GM18508 (cell line): ENCODE measurements around the gene SRSF1.
"Not testable (repeated sequence)": the region's sequence is repeated elsewhere in the genome, so short reads cannot be mapped to it uniquely, and the experiment has no call there.

Experiments used
- ATAC-seq: cut with Tn5 transposase; IDR thresholded peaks from one replicate; pipeline ENCODE4 v1.9.1; 2021; ENCODE audit warnings: moderate number of reproducible peaks; ENCODE audit not compliant: insufficient read depth, unreplicated experiment

SRSF1 gene

DNA sequence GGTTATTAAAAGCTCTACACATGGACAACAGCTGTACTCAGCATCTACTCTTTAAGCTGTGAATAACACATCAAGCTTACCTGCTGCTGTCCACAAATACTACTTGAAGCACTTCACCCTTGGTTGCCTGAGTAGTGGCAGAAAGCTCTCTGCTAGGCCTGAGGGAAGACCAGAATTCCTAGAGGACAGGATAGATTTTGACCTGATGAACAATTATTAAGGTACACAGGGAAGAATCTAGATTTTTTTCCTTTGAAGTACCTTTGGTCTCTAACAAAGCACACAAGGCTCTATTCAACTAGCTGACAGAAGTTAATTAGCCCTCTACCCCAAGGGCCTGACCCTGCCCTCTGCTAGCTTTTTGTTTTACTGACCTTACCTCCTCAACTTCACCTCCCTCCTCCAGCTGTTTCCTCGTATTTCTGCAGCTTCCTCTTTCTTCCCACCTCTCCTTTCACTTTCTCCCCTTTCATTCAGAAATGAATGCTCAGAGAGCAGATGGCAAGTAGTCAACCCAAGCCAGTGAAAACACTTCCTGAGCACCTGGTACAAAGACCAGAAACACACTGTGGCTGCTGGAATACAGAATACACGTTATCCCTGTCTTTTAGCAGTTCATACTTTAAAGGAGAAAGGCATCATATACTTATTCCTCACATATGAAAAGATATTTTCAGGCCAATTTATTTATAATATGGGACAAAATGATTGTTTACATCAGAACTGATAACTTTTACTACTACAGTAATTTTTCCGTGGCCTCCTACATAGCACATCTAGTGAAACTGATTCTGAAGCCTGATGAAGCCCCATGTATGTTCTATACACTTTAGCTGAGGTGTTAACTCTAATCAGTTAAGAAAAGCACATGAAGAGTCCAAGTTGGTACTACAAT lies 13.3 kb downstream of the SRSF1 start:
- no peak for ATAC-seq

DNA sequence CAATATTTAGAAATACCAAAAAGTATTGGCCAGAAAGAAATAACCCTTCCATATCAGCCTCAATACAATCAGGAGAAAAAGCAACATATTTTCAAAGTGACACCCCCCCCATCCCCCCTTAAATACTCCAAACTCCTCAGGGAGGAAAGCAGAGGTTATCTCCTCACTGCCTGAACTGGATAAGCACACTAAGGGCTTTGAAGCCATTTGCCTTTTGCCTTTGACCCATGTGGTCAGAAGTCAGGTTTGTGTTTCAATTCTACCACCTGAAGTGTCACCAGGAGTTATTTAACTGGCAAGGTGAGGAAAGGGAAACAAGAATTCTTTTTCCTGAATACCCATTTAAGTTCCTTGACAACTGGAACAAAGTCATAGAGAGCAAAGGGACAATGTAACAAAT lies 15.5 kb downstream of the SRSF1 start:
- ATAC-seq, result no peak

DNA sequence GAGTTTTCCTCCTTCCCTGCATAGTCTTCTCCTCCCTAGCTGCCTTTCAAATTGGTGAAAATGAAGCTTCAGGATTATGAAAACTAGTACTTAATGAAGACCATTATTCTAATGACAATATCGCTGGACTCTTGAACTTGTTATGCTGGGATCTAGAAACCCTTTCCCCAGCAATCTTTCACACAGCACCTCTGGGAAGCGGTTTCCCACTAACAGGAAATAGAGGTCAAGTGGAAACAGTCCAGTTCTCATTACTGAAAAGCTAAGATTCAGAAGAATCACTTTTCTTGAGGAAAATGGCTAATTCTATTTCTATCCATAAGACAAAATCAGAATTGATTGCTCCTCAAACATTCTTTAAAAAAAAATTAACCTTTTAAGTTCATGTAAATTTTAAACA lies 17.0 kb downstream of the SRSF1 start:
- ATAC-seq, result no peak

DNA sequence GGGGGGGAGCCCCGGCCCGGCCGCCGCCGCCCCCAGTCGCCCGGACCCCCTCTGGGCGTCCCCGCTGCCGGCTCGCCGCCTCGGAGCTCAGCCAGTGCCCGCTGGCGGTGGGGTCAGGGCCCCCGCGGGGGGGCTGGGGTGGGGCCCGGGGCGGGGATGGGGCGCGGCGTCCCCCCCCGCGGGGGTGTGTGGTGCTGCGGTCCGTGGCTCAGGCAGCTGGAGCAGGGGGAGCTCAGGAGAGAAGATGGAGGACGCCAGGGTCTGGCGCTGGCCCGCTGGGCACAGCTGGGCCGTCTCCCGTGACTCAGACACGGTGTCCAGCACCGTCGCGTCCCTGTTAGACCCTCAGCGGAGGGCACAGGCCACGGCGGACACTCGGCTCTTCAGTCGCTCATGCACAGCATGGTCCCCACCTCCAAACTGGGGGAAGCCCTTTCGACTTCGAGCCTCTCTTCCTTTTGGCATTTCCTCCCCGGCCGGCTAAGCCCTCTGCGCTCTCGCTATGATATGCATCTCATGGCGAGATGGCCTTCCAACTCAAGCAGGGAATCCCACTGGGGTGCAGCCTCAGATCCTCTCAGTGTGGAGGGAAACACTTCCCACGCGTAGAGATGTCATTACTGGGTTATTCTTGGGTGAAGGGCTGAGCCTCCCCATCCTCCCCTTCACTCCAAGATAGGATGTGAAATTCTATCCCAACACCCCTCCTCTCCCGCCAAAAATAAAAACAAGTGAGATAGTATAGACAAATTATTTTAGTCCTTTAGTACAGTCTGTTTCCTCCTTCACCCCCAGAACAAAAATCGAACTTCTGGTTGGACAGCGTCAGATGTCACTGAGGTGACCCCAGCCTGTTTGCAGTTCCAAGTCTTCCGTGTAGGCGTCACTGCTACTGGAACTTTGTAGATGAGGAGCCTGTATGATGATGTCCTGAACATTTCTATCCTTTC lies 18.5 kb downstream of the SRSF1 start:
- ATAC-seq, result no peak

DNA sequence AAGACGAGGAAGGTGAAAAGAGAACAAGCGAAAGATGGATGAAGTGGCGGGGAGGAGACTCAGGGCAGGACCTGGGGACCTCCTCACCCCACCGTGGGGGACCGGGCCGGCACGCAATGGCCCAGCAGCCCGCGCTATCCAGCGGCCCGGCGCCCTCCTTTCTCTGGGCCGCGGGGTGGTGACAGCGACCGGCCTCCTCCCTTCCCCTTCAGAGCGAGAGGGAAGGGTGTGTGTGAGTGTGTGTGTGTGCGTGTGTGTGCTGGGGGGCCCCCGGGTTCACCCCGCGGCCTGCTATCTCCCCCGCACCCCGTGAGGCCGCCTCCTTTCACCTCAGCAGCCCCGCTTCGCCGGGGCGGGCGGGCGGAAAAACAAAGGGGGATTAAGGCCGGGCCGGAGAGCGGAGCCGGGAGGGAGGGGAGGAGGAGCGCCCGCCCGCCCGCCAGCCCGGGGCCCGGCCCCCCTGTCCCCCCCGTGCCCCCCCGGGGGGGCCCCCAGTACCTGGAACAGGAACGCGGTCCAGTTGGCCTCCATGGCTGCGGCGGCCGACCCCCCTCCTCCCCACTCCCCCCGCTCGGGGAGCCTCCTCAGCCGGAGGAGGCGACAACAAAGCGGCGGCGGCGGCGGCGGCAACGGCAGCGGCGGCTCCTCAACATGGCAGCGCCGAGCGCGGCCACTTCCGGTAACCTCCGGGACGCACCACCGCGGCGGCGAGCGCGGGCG lies 19.3 kb downstream of the SRSF1 start, which contains the start of gene VEZF1:
Gene VEZF1, minus strand, starts transcription at position 674 of the 720 bp plus-strand sequence. Its CDS starts 143 bp downstream, at position 531.
- no peak for ATAC-seq

DNA sequence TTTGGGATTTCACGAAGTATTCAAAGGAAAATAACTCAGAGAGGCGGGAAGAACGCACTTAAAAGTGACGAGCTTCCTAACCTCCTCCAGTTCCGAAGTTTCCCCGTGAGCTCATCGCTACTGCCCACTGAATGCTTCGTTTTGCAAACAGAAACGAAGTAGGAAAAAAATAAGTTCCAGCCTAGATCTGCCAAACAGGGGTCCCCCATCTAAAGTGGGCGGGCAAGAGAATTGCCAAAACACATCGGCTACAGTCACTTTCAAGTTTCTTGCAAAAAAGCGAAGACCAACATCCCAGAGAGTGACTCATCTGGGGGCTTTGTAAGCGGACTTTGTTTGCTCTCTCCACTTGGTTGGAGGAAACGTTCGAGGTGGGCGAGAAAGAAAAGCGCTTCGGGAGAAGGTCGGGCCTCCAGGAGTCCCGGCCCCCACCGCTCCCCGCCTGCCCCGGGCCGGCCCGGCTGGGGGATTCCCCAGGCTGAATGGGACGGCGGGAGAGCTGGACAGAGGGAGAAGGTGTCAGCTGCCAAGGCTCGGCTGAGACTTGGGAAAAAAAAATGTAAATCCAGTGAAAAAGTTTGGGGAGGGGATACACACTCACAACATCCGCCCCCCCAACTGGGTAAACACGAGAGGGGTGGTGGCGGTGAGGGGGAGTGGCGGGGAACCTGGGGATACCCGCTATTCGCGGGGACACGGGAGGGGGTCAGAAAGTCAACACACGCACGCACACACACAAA lies 20.0 kb downstream of the SRSF1 start:
- ATAC-seq, result no peak

DNA sequence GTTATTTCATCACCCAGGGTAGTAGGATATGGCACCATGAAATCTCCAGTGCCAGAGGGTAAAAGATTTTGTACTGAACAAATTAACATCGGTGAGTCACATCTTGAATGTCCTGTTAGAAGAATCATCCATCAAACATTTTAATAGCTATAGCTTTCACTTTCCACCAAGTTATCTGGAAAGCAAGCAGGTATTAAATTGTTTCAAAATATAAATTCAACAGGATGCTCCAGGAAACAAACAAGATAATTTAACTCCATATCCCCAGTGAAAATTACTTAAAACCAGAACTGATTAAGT lies 21.4 kb downstream of the SRSF1 start:
- ATAC-seq, result no peak

DNA sequence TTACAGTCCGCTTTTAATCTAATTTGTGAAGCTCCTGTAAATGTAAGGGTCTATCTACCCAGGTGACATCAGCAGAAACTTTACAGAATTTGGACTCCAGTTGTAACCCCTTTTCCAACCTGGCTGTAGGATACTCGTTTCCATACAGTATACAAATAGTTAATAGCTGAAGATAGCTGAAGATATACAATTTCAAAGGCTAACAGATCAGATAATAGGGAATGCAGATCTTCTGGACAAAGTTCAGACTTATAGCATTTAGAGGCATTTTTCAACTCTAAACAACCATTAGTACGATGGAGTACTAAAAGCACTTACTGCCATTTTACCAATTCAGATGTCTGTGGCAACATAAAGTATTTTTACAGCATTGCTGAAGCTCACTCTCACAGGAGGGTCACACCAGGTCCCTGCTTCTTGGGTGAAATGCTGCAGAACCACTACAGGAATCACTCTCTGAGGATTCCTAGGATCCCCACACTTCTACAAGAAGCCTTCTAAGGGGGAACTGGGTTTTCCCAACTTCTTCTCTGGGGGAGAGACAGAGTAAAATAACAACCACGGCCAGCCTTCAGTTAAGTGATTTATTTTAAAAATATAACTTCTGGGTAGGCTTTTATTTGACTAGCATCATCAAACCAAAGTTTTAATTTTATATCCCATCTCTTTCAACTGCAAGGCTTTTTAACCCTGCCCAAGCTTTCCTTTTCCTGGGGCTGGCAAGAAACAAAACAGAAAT lies 21.9 kb downstream of the SRSF1 start:
- no peak for ATAC-seq

DNA sequence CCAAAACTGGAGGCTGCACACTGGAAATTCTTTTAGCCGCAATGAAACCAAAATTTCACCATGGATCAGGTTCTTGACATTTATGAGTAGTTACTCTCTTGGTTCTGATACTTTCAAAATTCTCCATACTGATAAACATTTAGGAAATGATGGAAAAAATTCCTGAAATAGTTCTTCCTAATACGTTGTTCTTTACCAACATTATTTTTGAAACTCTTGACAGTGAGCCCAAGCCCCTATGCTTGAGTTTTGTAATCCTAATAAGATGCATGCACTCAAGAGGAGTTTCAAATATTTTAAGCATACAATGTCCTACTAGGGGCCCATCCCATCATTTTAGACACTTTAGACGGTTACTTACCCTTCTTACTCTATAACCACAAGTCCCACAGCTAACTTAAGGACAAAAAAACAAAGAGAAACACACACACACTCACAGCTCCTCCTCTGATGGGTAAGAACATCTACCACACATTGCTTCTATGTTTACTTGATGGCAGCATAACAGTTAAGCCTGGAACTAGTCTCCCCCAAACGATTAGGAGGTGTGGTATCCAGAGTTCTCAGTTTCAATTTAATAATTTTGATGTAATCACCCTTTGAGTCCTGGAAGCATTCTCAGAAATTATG lies 22.7 kb downstream of the SRSF1 start:
- ATAC-seq, result no peak

DNA sequence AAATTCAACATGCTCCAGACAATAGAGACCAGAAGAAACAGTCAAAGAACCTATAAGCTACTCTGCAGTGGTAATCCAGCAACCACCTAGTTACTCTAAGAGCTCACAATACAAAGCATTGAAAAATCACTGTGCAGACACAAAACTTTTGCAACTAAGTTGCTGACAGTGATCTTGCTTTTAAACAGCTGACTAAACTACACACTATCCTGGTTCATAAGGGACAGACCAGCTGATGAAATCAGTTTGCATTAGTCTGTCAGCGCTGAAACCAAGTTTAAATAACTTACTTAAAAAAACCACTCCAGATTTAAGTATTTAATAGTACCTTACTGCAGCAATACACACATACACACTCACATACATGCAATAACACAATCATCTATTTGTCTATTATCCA lies 23.6 kb downstream of the SRSF1 start:
- ATAC-seq, result no peak

DNA sequence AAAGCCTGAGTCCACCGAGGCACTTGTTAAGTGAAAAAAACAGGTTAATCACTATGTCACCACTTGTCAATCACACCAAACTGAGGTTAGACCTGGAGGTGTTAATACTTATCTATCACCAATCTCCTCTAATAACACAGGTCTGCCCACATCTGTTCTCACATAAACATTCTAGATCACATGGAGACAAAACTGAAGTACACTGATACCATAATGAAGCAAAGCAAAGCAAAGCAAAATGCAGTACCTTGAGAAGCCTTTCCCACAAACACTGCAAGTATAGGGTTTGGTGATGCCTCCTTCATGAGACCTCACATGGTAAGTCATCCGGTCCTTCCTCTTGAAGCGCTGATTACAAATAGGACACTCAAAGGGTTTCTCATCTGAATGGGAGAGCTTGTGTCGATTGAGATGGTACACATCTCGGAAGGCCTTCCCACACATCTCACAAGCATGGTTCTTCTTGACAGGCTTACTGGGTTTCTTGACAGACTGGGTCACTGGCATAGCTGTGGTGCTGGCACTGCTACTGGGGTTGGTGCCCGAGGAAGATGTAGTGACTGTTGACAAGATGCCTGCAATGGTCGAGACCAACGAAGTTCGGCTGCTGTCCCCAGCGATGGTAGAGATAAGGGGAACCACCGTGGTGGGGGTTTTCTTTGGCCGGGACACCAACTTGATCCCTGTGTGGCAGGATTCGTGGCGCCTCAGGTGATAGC lies 24.4 kb downstream of the SRSF1 start:
- no peak for ATAC-seq

DNA sequence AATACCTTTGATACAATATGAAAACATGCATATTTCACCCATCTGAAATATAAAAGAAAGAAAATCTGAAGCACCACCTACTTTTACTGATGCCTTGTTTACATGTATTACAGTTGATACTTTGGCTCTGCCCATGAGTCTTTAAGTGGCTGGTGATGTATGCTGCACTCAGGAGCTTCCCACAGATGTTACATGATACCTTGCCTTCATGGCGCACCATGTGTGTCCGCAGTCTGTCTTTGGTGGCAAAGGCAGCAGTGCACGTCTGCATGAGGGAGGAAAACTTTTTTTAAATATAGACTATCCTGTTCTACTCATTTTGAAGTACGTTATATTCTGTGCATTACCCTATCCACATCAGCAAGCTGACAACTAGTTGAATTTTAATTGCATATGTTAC lies 26.5 kb downstream of the SRSF1 start:
- ATAC-seq, result no peak

DNA sequence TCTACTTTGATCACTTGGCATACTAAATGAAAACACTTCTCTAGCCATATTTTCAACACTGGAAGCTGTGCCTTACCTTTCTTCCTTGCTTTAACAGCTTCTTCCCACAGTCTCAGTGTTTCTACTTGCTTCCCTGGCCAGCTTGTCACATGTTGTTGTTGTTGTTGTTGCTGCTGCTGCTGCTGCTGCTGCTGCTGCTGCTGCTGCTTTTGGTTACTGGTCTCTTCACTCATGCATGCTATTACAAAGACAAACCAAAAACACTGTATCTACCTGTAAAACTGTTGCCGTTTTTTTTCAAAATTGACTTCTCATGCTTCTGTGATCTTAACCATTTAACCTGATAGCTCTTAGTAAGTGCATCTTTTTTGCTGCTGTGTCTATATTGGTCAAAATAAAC lies 28.0 kb downstream of the SRSF1 start:
- ATAC-seq, result no peak

DNA sequence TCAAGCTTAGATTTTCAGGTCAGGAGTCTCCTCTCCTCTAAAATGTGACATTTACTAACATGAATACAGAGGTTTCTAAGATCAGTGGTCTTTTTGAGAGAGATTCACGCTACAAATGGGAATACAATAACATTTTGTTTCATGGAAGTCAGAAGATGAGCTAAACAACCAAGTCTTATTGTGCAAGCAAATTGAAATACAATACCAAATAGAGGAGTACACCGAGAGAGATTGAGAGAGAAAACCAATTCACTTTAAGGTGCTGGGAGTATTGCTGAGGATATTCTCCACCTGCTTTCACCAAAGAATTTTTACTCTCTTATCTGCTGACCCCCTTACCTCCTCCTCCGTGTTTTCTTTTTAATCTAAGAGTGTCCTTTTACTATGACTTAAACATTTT lies 30.5 kb downstream of the SRSF1 start:
- no peak for ATAC-seq

DNA sequence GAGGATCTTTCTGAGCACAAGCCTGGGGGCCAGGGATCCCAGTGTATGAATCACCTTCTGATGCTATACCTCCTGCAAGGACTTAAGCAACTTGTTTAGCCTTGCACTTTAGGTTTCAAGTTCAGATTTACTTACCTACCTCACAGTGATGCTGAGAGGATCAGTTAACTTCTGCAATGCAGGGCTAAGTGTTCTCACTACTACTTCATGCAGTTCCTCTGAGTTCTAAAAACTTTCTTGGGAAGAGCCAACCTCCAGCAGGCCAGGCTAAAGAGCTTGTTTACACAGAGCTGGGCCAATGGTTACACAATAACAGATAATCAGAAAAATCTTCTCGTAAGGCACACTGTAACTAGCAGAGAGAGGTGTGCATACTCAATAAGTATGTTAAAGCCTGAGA lies 32.0 kb downstream of the SRSF1 start:
- no peak for ATAC-seq

DNA sequence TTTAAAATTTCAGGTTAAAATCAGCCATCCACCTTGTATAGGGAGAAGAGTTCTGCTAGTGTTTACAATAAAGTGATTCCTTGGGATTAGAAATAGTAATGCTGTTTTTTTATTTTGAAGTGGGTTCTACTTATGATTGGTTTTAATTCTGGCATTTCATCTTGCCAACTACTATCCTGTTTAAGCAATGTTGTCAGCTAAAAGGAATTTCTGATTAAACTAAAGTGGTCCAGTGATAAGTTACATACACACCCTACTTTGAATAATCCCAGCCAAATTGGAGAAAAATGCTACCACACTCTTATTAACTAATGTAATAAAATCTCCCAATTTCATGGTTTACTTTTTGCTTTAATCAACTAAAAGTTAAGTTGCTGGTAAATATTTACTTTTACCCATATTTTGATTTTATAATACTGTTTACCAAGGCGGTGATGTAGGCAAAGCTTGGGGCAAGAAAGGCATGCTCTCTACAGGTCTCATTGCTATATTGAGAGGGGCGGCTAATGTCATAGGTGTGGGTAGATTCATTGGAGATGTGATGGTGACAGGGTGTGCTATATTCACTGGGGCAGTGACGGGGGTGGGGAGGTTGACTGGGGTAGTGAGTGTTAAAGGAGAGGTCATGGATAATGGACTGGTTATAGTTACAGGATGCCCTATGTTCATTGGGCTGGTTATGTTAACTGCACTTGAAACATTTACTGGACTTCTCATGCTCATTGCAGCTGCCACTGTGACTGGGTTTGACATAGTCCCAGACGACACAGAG lies 32.8 kb downstream of the SRSF1 start:
- ATAC-seq, result not testable (repeated sequence)

DNA sequence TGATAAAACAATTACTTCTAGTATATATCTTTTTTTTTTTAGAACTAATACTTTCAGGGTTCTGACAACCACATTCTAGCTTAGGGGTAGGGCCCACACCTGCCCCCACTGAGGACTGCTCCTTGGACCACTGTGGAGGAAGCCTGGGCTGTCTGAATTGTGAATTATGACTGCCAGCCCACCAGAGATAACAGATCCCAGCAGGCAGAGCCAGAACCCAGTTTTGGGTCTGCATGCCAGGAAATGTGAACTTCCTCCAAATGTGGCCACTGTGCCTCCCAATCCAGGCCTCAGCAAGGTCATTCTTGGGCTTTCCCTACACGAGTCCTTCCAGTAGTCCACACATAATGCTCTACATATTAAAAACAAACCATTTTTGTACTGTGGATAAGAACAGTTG lies 34.9 kb downstream of the SRSF1 start:
- ATAC-seq, result no peak

DNA sequence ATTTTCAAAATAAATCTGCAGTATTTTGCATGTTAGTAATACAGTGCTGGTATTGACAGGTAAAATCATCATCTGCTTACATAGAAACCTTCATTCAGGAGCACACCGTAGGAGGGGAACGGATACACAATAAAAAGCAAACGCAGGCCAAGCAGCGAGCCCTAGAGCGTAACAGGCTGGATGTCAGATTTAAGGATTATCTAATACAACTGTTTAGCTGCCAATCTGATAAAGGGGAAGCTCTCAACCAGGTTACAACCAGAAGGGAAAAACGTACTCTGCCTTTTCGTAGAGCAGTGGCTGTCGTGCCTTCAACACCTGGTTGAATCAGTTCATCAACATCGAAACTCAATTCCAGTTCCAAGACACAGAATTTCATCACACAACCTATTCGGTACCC lies 35.5 kb downstream of the SRSF1 start:
- ATAC-seq, result no peak
